Panc1 (cell line): ENCODE measurements around the gene LRIT3. TPM values are rescaled to one million over a fixed set of nuclear protein-coding genes. Genes with fewer than 3 reads are reported as not detected.

ENCODE experiments used
- ATAC-seq: fragments of 200-7000 bp; cut with Tn5 transposase; 2 replicates; pipeline ENCODE4 v1.9.1; 2020; ENCODE audit warnings: mild to moderate bottlenecking, moderate library complexity
- BruUV-seq: library from RNA; stranded (reverse); fragments of 400-500 nt; replicated peaks from 2 replicates; lab custom pipeline; 2021; lab: Mats Ljungman, UMichigan
- CTCF ChIA-PET: fragments of 300-600 bp; sonication (Branson Sonifier 250); formaldehyde crosslinking; loops from one replicate; lab custom pipeline; 2022; ENCODE audit warnings: antibody characterized with exemption; lab: Charles Lee
- POLR2A ChIA-PET: fragments of 300-600 bp; sonication (Branson Sonifier 250); formaldehyde crosslinking; loops from one replicate; lab custom pipeline; 2022; ENCODE audit warnings: antibody characterized with exemption; lab: Charles Lee
- DNase-seq: peaks from one replicate; pipeline ENCODE4 v3.0.0-alpha.2; 2010; ENCODE audit warnings: low read depth, low spot score
- H3K27ac ChIP-seq: 2 replicates; pipeline ENCODE4 v1.5.1; 2011; ENCODE audit warnings: mild to moderate bottlenecking, low read length, inconsistent platforms
- H3K27me3 ChIP-seq: fragments of 200-500 bp; sonication (Bioruptor generic); 2 replicates; pipeline ENCODE4 v1.6.0; 2014; ENCODE audit warnings: low read length, inconsistent platforms; ENCODE audit not compliant: control insufficient read depth, insufficient read depth
- H3K36me3 ChIP-seq: fragments of 200-500 bp; sonication (Bioruptor generic); 2 replicates; pipeline ENCODE4 v1.5.1; 2014; ENCODE audit warnings: inconsistent platforms, mild to moderate bottlenecking, low read length, moderate library complexity; ENCODE audit not compliant: control insufficient read depth, insufficient read depth
- H3K4me1 ChIP-seq: 2 replicates; pipeline ENCODE4 v1.5.1; 2011; ENCODE audit warnings: inconsistent platforms, mild to moderate bottlenecking, low read length, moderate library complexity; ENCODE audit not compliant: control insufficient read depth, insufficient read depth
- H3K4me3 ChIP-seq, 2 experiments: 2 replicates each; pipeline ENCODE4 v1.5.1; 2011 to 2012; ENCODE audit warnings: low read depth in 2 of 2, low read length in 2 of 2, mild to moderate bottlenecking in 2 of 2, inconsistent platforms in 1 of 2, moderate library complexity in 1 of 2
- H3K9me3 ChIP-seq: fragments of 200-500 bp; sonication (Bioruptor generic); 2 replicates; pipeline ENCODE4 v1.5.1; 2014; ENCODE audit warnings: low read depth, mild to moderate bottlenecking, inconsistent platforms, low read length, moderate library complexity; ENCODE audit not compliant: control insufficient read depth, insufficient read depth
- POLR2AphosphoS5 ChIP-seq: IDR thresholded peaks from 2 replicates; pipeline ENCODE4 v1.6.1; 2012; ENCODE audit warnings: mild to moderate bottlenecking, low read depth, low read length, moderate library complexity
- SIN3A ChIP-seq: IDR thresholded peaks from 2 replicates; pipeline ENCODE4 v1.6.1; 2012; ENCODE audit warnings: low read depth, mild to moderate bottlenecking, low read length, moderate library complexity, borderline replicate concordance; ENCODE audit not compliant: insufficient read depth
- TCF7L2 ChIP-seq: IDR thresholded peaks from 2 replicates; pipeline ENCODE4 v1.6.1; 2011; ENCODE audit warnings: mild to moderate bottlenecking, low read depth, low read length, inconsistent platforms
- in situ Hi-C: cut with HindIII; loops from 2 replicates; pipeline ENCODE4 v1.10.0; 2016; ENCODE audit warnings: low sequenced_read_pairs, low pct_unique_long_range_greater_than_20kb
- intact Hi-C: fragments of 100-400 bp; cut with micrococcal nuclease; formaldehyde crosslinking; loops from one replicate; pipeline ENCODE4 v1.10.0; 2022; ENCODE audit not compliant: unreplicated experiment
- total RNA-seq: library from RNA; stranded (reverse); gene quantifications from one replicate; pipeline ENCODE4 v1.2.1, GENCODE V29; 2021; ENCODE audit not compliant: unreplicated experiment
- TF ChIP-seq, protein P1 (sequence below), 2 experiments: IDR thresholded peaks; 2 replicates each; pipeline ENCODE4 v1.6.1; 2011 to 2012; ENCODE audit warnings: low read depth in 2 of 2, control low read depth in 1 of 2, low read length in 1 of 2, mild to moderate bottlenecking in 1 of 2, moderate library complexity in 1 of 2; ENCODE audit not compliant: insufficient read depth in 1 of 2
- TF ChIP-seq, protein P2 (sequence below): fragments of 450-650 bp; IDR thresholded peaks from 2 replicates; pipeline ENCODE4 v1.5.1; 2017; ENCODE audit warnings: mild to moderate bottlenecking

Gene LRIT3
- total RNA-seq, 1 experiment from 2014 or later: 0.05 TPM

DNA sequence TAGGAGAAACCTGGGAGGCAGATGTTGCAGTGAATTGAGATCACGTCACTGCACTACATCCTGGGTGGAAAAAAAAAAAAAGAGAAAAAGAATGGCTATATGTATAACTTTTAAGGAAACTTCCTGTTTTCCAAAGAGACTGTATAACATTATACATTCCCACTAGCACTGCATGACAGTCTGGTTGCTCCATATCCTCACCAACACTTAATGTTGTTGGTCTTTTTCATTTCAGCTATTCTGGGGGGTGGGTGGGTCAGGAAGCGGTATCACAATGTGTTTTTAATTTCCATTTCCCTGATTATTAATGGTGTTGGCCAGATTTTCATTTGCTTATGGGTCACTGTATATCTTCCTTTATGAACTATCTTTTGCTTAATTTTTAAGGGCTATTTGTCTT is 13.4 kb downstream of the LRIT3 start:
- Histone ChIP-seq H3K27ac (no peak overlapping the region), H3K27me3 (no peaks in the 10 kb centered on the region), H3K9me3 (no peaks in the 10 kb centered on the region), H3K4me1 (no peaks in the 10 kb centered on the region), H3K36me3 (no peaks in the 10 kb centered on the region), H3K4me3 (no peak overlapping the region)
- CTCF ChIA-PET: no interaction called here
- TF ChIP-seq, protein P1, sequence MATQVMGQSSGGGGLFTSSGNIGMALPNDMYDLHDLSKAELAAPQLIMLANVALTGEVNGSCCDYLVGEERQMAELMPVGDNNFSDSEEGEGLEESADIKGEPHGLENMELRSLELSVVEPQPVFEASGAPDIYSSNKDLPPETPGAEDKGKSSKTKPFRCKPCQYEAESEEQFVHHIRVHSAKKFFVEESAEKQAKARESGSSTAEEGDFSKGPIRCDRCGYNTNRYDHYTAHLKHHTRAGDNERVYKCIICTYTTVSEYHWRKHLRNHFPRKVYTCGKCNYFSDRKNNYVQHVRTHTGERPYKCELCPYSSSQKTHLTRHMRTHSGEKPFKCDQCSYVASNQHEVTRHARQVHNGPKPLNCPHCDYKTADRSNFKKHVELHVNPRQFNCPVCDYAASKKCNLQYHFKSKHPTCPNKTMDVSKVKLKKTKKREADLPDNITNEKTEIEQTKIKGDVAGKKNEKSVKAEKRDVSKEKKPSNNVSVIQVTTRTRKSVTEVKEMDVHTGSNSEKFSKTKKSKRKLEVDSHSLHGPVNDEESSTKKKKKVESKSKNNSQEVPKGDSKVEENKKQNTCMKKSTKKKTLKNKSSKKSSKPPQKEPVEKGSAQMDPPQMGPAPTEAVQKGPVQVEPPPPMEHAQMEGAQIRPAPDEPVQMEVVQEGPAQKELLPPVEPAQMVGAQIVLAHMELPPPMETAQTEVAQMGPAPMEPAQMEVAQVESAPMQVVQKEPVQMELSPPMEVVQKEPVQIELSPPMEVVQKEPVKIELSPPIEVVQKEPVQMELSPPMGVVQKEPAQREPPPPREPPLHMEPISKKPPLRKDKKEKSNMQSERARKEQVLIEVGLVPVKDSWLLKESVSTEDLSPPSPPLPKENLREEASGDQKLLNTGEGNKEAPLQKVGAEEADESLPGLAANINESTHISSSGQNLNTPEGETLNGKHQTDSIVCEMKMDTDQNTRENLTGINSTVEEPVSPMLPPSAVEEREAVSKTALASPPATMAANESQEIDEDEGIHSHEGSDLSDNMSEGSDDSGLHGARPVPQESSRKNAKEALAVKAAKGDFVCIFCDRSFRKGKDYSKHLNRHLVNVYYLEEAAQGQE (IDR thresholded peaks at IDR 0.05; ENCODE audit: insufficient read depth in 1 of 2, low read depth in 2 of 2, low read length in 1 of 2): no peak
- TF ChIP-seq, protein P2, sequence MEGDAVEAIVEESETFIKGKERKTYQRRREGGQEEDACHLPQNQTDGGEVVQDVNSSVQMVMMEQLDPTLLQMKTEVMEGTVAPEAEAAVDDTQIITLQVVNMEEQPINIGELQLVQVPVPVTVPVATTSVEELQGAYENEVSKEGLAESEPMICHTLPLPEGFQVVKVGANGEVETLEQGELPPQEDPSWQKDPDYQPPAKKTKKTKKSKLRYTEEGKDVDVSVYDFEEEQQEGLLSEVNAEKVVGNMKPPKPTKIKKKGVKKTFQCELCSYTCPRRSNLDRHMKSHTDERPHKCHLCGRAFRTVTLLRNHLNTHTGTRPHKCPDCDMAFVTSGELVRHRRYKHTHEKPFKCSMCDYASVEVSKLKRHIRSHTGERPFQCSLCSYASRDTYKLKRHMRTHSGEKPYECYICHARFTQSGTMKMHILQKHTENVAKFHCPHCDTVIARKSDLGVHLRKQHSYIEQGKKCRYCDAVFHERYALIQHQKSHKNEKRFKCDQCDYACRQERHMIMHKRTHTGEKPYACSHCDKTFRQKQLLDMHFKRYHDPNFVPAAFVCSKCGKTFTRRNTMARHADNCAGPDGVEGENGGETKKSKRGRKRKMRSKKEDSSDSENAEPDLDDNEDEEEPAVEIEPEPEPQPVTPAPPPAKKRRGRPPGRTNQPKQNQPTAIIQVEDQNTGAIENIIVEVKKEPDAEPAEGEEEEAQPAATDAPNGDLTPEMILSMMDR: no peak
- TF ChIP-seq TCF7L2 (no peak), SIN3A (no peak), POLR2AphosphoS5 (no peak)
- DNase-seq (no peak), ATAC-seq (no peak)
- in situ Hi-C loops: no loop called here
- no TSS peak for BruUV-seq
- intact Hi-C loops: no loop called here
- POLR2A ChIA-PET: no interaction called here

DNA sequence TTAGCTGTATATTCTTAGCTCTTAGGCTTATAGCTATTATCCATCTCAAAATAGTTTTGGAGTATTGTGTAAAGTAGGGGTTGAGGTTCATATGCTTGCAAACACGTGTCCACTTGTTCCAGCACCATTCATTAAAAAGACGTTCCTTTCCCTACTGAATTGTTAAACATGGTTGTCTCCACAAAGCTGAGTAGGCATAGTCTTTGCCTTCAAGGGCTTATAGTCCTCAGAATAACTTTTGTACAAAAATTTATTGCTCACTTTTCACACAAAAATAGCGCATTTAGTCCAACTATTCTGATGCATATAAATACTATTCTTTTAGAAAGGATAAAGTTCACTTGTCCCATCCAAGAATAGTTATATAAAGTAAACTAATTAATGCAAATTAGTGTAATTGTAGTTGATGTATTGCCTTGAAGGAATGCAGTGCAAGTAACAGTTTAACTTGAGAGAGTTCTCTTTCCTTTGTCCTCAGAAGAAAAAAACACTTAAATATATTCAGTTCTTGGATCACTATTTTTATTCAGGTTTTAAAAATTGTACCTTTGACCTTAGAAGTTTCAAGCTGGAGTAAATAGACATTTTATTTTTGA is 14.1 kb downstream of the LRIT3 start:
- Histone ChIP-seq H3K27ac (no peak overlapping the region), H3K4me3 (no peak overlapping the region), H3K4me1 (no peaks in the 10 kb centered on the region), H3K36me3 (no peaks in the 10 kb centered on the region), H3K27me3 (no peaks in the 10 kb centered on the region), H3K9me3 (no peaks in the 10 kb centered on the region)
- BruUV-seq: no TSS peak
- in situ Hi-C loops: no loop called here
- ATAC-seq (no peak), DNase-seq (no peak)
- TF ChIP-seq TCF7L2: no peak
- TF ChIP-seq, protein P1 (IDR thresholded peaks at IDR 0.05; ENCODE audit: insufficient read depth in 1 of 2, low read depth in 2 of 2, low read length in 1 of 2): no peak
- TF ChIP-seq SIN3A: no peak
- TF ChIP-seq, protein P2: no peak
- no peak for TF ChIP-seq POLR2AphosphoS5
- ChIA-PET CTCF (no interaction called here), POLR2A (no interaction called here)
- intact Hi-C loops: no loop called here
